ENCODE results near the gene NOL4L.
A peak's percentile ranks its signal among the peaks of the same experiment; 100 is the strongest.

Gene NOL4L

DNA sequence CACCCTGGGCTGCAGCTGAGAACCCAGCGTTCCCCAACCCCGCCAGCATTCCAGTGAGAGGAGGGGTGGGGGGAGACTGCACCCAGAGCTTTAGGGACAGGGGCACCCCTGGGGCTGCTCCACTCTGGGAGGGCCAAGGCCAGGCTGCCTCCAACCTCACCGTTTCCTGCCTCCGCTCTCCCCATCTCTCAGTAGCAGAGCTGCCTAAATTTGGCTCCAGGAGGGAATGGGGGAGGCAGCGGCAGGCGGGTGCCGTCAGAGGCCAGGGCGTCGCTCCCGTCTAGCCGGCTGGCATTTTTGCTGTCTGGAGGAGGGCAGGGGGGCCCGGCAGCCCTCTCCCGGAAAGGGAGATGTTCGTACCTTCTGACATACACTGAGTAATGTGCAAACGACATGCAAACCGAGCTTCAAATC, 46.6 kb downstream of the NOL4L start:
- peak; percentile 18 to 28 for DNase-seq

DNA sequence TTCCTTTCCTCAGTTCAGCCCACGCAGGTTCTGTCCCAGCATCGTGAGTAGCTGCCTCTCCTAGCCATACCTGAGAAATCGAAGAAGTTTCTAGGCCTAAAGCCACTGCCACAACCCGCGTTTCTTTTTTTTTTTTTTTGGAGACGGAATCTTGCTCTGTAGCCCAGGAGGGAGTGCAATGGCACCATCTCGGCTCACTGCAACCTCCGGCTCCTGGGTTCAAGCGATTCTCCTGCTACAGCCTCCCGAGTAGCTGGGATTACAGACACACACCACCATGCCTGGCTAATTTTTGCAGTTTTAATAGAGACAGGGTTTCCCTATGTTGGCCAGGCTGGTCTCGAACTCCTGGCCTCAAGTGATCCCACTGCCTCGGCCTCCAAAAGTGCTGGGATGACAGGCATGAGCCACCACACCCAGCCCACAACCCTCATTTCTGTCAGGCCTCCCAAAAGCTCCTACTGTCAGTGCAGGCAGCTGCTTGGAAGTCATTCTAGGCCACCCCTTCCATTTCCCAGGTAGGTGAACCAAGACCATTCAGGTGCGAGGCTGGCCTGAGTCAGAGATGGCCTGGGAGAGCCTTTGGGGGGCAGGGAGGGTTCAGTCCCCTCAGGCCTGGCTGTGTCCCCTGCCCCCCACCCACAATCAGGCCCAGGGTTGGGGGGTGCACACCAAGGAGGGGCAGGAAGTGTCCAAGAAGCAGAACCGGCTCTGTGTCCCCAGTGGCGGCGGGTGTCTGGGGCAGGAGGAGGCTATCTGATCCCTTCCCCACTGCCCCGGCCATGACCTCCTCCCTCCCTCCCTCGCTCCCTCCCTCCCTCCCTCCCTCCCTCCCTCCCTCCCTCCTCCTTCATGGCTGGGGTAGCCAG, 47.2 kb downstream of the NOL4L start:
- DNase-seq: no peak

DNA sequence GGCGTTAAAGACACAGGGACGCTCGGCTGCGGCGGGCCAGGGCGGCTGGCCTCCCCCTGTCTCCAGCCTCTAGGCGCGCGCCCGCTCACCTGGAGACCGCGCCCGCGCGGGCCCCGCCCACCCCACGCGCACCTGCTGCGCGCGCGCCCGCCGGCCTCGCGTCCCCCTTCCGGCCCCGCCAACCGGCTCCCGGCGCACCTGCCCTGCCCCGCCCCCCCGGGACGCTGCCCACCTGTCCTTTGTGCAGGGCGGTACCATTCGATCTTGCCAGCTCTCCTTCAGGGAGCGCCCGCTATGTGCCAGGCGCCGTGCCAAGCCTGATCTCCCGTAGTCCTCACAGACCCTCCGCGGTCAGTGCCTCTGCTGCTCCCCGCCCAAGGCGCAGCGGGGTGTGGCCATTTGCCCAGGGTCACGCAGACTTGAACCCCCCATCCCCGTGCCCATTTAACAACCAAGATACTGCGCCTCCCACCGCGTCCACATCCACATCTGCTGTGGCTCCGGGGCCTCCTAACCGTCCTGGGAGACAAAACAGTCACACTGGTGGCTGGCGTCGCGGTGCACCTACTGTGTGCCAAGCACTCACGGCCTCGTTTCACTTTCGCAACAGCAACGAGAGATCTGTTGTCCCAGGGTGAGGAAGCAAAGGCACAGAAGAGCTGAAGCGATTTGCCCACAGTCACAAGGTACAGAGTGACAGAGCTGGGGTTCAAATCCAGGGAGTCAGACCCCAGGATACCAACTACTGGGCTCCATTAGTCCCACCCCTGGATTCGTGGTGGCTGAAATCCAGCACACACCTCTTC, 48.1 kb downstream of the NOL4L start:
- peak; percentile 61 to 74 for DNase-seq

DNA sequence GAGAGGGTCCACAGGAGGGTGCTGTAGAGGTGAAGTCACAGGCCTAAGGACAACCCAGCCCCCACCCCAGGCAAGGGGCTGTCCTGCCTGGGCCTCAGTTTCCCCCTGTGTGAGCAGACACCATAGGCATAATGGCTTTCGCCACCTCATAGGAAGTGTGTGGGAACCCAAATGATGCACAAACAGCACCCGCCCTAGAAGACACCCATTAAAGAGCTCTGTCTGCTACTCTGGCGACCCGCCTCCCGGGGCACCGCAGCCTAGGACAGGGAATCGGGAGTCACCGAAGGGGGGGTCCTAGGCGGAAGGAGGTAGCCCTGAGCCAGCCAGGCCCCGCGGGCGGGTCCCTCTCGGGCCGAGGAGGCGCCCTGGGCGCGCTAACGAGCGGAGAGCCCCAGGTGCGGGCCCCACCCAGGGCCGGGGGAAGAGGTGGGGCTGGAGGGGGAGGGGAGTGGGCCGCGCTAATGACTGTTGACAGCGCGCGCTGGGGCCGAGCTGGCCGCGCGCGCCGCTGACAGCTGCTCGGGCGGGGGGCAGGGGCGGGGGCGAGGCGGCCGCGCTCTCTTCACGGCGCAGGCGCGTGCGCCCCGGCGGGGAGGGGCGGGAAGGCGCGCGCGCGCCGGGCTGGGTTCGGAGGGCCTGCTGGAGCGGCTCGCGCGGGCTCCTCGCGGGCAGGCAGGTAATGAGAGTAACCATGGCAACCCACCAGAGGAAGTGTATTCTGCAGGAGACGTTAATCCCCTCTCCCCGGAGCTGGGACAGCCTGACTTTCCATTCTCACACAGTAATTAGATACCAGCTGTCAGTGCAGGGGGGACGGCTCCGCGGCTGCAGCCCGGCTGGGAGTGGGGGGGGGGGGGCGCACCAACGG, 48.9 kb downstream of the NOL4L start:
- DNase-seq: peak; percentile 85 to 87

DNA sequence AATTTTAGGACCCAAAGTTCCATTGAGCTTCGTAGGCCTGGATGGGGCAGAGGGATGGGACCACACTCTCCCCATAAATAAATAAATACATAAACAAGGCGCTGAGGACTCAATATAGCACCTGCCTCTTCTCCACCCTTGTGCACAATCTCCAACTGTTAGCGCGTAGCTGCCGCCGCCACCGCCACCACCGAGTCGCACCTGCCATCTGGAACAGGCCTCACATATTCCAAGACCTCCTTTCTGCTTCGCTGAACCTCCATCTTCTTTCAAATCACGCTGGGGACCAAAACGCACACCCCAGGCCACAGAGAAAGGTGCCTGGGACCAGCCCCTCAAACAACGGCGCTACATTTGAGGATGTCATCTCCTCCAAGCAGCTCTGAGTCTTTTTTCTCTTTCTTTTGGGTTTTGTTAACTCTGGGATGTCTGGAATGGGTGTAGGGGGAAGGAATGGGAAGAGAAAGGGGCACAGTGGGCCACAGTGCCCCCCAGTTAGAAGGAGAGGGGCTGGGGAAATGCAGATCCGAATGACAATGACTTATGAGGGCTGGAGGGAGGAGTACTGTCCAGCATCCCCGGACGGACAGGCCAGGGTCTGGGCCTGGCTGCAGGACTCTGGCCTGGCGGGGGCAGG, 49.7 kb downstream of the NOL4L start:
- DNase-seq: peak in 1 of 2 donors; percentile 38

DNA sequence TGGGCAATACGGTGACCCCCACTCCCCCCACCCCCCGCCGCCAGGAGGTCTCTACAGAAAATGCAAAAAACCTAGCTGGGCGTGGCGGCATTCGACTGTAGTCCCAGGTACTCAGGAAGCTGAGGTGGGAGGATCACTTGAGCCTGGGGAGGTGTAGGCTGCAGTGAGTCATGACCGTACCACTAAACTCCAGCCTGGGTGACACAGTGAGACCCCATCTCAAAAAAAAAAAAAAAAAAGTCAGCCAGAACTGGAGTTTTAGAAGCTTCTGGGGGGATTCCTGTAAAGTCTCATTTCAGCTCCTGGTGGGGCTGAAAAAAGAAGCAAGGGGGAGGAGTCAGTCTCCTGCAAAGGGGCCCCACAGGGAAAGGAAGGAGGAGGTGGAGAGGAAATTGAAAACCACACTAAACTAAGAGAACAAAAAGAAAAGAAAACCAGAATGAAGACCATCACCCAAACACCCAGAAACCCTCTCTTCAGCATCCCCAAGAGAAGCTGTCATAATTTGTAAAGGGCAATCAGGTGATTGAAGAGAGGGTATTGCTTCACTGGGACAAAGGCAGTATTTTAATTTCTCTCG, 50.4 kb downstream of the NOL4L start:
- DNase-seq: peak; percentile 66 to 77

DNA sequence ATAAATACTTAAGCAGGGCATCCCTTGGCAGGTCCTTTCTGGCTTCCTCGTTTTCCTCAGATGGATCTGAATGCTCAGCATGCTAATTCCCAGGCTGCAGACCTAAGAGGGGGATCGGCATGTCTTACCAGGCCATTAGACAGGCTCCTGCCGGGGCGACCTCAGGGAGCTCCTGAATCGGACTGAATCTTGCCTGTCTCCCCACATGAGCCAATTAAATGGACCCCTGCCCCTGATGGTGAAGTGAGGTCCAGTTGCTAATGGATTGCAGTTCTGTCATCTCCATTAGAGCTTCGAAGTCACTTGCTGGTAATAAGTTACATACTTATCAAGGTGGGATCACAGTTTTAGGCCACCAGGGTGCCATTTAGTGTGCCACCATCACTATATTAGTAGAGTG, 51.4 kb downstream of the NOL4L start:
- no peak for DNase-seq

DNA sequence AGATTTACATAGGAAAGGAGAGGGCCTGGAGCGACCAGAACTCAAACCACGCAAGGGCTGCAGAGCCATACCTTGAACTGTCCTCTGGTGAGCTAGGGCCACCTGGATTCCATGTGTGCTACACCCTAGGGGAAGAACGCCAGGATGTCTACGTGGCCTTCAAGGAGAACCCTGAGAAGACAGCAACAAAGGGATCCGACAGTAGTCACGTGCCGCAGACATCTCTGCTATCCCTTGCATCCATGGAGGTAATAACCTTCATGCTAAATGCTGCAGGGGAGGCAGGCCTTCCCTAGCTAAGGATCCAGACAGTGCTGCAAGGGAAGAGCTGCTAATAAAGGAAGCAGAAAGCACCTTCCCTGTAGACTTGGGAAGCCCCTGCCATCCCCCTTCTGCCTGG, 52.9 kb downstream of the NOL4L start:
- DNase-seq: no peak

DNA sequence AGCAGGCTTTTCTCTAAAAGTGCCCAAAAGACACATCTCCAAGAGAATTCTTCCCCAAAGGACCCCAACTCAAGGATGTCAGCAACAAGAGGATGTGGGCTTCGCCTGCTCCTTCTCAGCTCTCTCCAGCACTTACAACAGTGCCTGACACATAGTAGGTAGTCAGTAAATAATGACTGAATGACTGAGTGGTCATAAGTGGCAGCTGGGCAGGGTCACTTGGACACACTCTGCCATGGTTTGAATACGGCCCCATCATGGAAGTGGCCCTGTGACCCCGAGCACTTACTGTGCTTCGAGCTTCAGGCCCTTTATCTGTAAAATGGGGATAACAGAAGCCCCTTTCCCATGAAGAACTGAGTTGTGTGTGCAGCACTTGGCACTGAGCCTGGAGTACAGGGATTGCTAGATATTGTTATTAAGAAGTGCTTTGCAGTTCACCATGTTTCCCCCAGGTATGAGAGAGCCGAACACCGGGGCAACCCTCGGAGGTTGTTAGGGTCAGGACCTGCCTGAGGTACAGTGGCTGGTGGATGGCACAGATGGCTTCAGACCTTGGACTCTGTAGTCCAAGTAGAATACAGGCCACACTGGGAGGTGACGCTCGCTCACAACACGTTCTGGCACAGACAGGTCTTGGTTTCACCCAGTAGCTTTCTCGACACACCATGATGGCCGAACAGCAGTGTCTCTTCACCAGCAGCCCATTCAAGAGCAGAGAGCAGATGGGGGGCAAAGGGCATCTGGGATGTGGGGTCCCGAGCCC, 56.0 kb downstream of the NOL4L start:
- DNase-seq: no peak

DNA sequence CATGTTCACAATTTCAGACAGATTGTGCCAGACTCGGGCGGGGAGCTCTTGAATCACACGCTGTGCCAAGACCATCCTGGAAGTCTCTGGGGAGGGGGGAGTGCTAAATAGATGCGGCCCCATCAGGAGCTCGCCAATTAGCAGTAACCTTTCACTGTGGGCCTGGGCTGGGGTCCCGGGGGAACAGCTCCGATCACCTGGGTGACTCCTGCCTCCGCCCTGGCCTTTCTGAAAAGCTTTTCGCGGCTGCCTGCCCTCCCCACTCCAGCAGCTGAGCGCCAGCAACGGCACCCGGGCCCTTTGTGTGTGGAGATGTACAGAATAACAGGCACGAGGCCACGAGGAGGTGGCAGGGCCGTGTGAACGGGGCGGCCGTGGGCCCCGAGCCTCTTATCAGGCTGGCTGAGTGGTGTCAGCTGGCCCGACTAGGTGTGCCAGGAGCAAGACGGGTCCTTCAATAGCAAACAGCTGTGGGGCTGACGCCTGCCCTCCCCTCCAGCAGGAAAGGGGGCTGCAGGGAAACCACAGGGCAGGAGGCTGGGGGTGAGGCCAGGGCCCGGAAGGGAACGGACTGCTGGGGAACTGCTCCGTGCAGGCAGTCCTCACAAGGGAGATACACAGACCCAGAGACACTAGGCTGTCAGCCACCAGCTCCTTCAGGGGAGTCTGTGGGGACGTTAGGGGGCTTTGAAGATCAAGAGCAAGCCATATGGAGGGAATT, 56.8 kb downstream of the NOL4L start:
- DNase-seq: no peak

DNA sequence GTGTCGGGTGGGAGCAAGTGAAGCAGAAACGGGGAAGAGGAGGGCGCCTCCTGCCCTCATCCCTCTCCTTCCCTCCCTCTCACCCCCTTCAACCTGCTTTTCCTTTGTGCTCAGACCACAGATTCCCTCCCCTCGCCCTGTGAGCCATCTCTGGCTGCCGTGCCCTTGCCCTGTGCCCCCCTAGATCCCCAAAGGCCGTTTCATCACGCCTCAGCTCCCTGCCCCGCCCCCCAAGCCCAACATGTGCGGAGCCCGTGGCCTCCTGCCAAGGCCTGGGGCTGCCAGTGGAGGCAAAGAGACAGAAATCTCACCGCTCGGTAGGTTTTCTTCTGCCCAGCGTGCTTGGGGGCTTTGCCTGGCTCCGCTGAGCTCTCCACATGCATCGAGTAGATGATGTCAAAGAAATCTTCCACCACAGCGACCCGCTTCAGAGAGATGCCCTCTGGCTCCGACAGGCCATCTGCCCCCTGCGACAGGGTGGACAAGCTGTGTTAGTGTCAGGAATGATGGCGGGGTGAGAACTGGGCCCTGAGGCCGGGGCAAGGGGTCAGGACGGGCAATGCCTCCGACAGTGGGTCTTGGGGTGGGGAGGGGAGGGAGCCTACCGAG, 57.6 kb downstream of the NOL4L start:
- DNase-seq: no peak

DNA sequence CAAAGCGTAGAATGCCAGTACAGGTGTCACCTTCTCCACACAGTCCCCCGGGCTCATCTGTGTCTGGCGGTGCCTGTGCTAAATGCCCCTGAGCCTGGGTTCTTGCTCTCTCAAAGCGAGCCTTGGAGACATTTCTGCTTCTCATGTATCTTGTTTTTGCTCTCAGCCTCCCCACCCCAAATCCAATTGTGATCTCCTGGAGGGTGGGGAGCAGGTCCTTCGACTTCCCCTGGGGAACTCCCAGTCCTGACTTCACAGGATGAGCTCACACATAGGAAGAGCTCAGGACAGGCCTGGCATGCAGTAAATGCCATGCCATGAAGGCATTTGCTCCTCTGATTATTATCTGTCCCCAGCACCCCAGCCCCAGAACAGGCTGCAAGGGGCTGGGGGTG, 58.1 kb downstream of the NOL4L start:
- no peak for DNase-seq

DNA sequence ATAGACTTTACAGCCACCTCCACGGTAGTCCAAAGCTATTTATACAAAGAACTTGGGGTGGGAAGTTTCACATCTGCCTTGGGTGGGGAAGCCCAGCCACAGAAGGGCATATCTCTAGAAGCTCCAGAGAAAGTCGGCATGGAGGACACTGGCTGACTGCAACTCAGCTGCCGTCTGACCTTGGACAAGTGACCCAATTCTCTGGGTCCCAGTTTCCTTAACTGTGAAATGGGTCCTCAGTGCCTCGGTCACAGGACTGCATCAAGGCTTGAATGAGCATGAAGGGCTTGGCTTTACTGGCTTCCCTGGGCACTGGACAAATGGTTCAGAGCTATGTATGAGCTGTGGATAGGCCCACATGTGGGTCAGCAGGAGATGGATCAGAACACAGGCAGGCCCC, 58.6 kb downstream of the NOL4L start:
- no peak for DNase-seq

DNA sequence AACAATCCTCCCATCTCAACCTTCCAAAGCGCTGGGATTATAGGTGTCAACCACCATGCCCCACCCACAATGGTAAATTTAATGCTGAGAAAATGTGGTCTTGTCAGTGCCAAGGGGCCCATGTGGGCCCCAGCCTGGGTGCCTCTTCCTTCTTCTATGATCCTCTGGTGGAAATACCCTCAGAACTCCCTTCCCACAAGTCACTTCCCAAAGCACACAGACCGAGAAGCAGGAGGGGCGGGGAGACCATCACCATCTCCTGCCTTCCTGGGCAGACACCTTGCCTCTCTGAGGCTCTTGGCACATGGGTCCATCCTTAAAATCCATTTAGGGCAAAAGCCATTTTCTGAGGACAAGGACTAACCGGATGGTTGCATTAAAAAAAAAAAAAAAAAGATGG, 59.0 kb downstream of the NOL4L start:
- DNase-seq: no peak

DNA sequence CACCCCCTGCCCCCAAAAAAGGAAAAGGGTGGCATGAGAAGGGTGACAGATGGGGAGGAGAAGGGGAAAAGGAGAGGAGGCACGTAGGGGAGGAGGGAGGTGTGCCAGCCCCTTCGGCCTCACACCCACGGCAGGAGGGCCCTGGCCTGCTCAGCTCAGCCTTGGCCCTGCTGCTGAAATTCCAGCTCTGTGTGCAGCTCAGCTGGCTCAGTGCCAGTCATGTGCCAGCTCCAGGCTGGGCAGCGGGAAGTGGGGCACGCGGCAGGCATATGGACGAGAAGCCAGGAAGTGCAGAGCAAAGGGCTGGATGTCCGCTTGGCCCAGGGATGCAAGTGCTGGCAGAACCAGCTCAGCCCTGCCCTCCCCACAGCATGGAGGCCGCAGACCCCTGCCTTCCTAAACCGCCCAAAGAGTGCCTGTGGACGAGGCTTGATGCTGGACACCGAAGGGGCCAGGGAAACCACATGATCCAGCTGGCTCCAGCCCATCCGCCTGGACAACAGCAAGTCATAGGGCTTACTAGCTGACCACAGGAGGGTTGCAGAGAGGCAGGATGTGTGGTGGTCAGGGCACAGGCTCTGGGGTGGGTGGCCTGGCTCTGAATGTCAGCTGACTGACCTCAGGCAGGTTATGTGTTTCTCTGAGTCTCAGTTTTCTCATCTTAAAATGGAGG, 60.2 kb downstream of the NOL4L start:
- DNase-seq: no peak

DNA sequence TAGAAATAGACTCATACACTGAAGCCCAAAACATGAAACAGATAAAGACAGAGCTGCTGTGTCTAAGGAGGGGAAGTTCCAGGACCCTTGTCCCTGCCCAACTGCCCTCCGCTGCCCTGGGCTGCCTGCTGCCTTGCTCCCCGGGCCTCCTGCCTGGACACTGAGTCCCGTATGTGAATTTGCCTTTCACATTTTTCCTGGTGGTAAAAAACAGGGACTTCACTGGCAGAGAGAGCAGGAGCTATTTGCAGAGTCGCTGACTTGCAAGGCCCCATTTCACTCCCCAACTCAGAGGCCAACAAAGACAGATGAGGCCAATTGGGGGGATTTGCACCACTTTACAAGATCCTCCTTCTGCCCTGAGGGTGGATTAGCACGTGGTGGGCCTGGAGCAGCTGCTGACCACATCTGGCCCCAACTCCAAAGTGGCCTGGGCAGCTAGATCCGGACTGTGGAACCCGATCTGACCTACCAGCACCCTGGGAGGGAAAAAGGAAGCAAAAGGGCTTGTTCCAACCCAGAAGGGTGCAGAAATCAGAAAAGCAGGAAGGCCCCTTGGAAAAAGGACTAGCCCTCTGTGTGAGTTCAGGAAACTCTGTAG, 61.4 kb downstream of the NOL4L start:
- DNase-seq: no peak

DNA sequence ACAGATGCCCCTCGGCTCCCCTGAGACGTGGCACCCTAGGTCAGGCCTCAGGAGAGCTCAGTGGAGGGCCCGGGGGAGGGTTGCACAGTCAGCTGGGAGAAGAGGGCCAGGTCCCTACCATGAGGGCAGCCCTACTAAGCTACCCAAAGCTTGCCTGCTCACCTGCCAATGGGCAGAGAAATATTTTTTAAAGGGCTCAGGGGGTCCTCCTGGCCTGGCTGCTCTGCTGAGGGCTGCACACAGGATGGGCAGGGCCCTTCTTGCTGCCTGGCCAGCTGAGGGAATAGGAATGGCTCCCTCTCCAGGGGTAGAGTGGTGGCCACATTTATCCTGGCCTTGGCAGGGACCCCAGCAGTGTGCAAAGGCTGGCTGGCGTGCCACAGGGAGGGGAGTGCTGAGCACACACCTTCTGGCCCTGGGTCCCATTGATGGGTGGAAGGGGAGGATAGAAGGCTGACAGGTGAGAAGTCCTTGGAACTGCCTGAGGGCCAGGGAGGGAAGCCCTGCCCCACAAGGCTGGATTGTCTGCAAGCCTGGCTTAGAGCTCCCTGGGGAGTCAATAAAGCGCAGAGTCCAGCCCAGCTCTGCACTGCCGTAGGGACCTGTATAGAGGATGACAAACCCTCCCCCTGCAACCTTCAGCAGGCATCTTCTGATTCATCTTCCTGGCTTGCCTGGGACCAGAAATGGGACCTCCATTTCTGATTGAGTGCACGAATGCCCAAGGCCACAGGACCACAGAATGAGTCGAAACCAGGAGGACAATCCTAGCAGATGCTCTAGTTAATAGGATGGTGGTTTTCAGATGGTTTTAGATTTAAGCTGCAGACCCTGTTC, 62.1 kb downstream of the NOL4L start:
- no peak for DNase-seq

DNA sequence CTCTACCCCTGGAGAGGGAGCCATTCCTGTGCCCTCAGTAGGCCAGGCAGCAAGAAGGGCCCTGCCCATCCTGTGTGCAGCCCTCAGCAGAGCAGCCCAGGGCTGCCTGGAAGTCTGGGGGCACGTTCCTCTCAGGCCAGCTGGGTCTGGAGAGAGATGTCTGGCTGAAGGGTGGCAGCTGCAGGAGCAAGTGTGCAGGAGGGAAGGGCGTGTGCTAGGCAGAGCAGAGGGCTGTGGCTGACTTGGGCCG, 62.7 kb downstream of the NOL4L start:
- DNase-seq: no peak

Data from CD4-positive, alpha-beta T cell treated with Interleukin-4 for 1 hour (primary cell).